CD8-positive, alpha-beta memory T cell (primary cell): ENCODE results near the gene MCAM. TPM values are rescaled to one million over a fixed set of nuclear protein-coding genes. Genes with fewer than 3 reads are reported as not detected.

Source experiments
- CTCF ChIA-PET: fragments of 350-600 bp; sonication (Branson Sonifier 250); formaldehyde crosslinking; loops from one replicate; lab custom pipeline; 2021; ENCODE audit warnings: antibody characterized with exemption; lab: Charles Lee
- POLR2A ChIA-PET: fragments of 350-600 bp; sonication (Branson Sonifier 250); formaldehyde crosslinking; loops from one replicate; lab custom pipeline; 2021; ENCODE audit warnings: antibody characterized with exemption; lab: Charles Lee
- DNase-seq, 5 donors: peaks; one replicate each; pipeline versions ENCODE4 v3.0.0 to v3.0.0-alpha.2; 2020 to 2022; ENCODE audit warnings: mixed read lengths in 1 of 5
- H3K27ac ChIP-seq: one replicate; pipeline ENCODE4 v1.7.0; 2013; ENCODE audit warnings: low read depth, mild to moderate bottlenecking, low read length, moderate library complexity
- H3K27me3 ChIP-seq: 2 replicates; pipeline ENCODE4 v1.7.0; 2013; ENCODE audit warnings: low read length, mild to moderate bottlenecking; ENCODE audit not compliant: insufficient read depth, poor library complexity, severe bottlenecking
- H3K36me3 ChIP-seq: 2 replicates; pipeline ENCODE4 v1.7.0; 2013; ENCODE audit warnings: mild to moderate bottlenecking, low read length, moderate library complexity; ENCODE audit not compliant: insufficient read depth
- H3K4me1 ChIP-seq: 2 replicates; pipeline ENCODE4 v1.7.0; 2013; ENCODE audit warnings: mild to moderate bottlenecking, low read length, moderate library complexity; ENCODE audit not compliant: insufficient read depth
- H3K4me3 ChIP-seq: 2 replicates; pipeline ENCODE4 v1.7.0; 2013; ENCODE audit warnings: mild to moderate bottlenecking, low read length
- H3K9me3 ChIP-seq: 2 replicates; pipeline ENCODE4 v1.7.0; 2013; ENCODE audit warnings: mild to moderate bottlenecking, low read length
- H3K27ac Mint-ChIP-seq, 8 donors: one replicate each; pipeline ENCODE4 v1.8.0; 2020 to 2021; ENCODE audit warnings: mixed read lengths in 8 of 8, mild to moderate bottlenecking in 6 of 8, inconsistent platforms in 3 of 8, moderate library complexity in 3 of 8
- H3K27me3 Mint-ChIP-seq, 2 donors: one replicate each; pipeline ENCODE4 v1.8.0; 2020 to 2021; ENCODE audit warnings: mixed read lengths in 2 of 2, mild to moderate bottlenecking in 1 of 2, moderate library complexity in 1 of 2
- H3K36me3 Mint-ChIP-seq, 3 donors: one replicate each; pipeline ENCODE4 v1.8.0; 2020 to 2021; ENCODE audit warnings: mixed read lengths in 3 of 3, inconsistent platforms in 1 of 3, mild to moderate bottlenecking in 1 of 3
- H3K4me1 Mint-ChIP-seq, 3 donors: one replicate each; pipeline ENCODE4 v1.8.0; 2020 to 2021; ENCODE audit warnings: mixed read lengths in 3 of 3, inconsistent platforms in 1 of 3, mild to moderate bottlenecking in 1 of 3
- H3K4me3 Mint-ChIP-seq, 7 donors: one replicate each; pipeline ENCODE4 v1.8.0; 2020 to 2021; ENCODE audit warnings: mixed read lengths in 7 of 7, mild to moderate bottlenecking in 6 of 7, moderate library complexity in 4 of 7, inconsistent platforms in 2 of 7
- H3K9me3 Mint-ChIP-seq, 5 donors: one replicate each; pipeline ENCODE4 v1.8.0; 2020 to 2022; ENCODE audit warnings: mixed read lengths in 5 of 5, mild to moderate bottlenecking in 3 of 5, moderate library complexity in 2 of 5, inconsistent platforms in 1 of 5
- polyA plus RNA-seq: library from polyadenylated mRNA; unstranded; fragments of 300-500 nt; fragmentation: Illumina TruSeq; gene quantifications from one replicate; pipeline ENCODE4 v1.2.3, GENCODE V29; 2021
- total RNA-seq, 2 experiments: library from RNA; stranded (reverse); gene quantifications; one replicate each; pipeline ENCODE4 v1.2.3, GENCODE V29; 2021

Gene MCAM
- total and polyA plus RNA-seq, 3 experiments from 2014 or later = 1.6 to 2.7 (median 2.0) TPM

GRCh38 chr11:119338965-119339588, 22.1 kb upstream of the MCAM start:
- peaks cover 26 to 51% (median 41%) of the 10 kb centered on the region in 3 donors for H3K4me1 Mint-ChIP-seq
- no peak overlapping the region for H3K4me3 ChIP-seq

DNA sequence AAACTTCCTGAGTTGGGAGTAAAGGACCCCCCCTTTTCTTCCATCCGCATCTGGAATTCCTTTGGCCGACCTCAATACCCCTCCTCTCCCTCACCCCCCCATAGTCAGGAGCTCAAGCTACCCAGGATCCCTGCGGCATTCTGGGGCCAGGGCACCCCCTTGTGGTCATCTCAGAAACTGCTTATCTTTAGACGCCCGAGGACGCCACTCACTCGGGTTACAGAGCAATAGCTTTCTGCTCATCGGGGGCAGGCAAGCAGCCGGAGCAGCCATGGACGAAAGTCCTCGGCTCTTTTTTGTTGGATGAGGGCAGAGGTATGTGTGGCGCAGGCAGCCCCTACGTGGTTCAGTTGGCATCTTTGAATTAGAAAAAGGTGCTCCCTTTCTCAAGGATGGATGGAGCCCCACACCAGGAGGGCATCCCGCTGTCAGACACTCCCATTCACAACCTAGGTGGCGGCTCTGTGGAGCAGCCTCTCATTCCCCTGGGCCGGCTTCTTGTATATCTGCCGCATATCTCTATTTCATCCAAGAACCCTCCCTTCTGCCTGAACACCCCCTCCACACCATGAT, 21.5 kb upstream of the MCAM start:
- Mint-ChIP-seq H3K4me1 (peaks cover 29 to 56% (median 46%) of the 10 kb centered on the region in 3 donors), H3K36me3 (peaks cover 0 to 20% (median 4%) of the 10 kb centered on the region in 3 donors), H3K27me3 (peaks cover 23 to 36% of the 10 kb centered on the region in 2 donors), H3K4me3 (peak overlapping the region in 5 of 7 donors; percentile 33 to 65 (median 60)), H3K9me3 (no peaks in the 10 kb centered on the region), H3K27ac (peak overlapping the region in 3 of 8 donors; percentile 29 to 68 (median 55))
- CTCF ChIA-PET = interaction anchor here (0.7 to 2.3 kb wide), 14 partner anchors 8 to 391 kb away, joined by 3 to 23 read pairs (median 4); partner anchors contain the start of genes CBL, MFRP, NECTIN1 and NLRX1
- Histone ChIP-seq H3K9me3 (no peaks in the 10 kb centered on the region), H3K36me3 (no peaks in the 10 kb centered on the region), H3K4me3 (no peak overlapping the region), H3K27me3 (peaks cover 37% of the 10 kb centered on the region), H3K4me1 (peaks cover 14% of the 10 kb centered on the region), H3K27ac (no peak overlapping the region)
- DNase-seq = peak; percentile 51 to 72 (median 59)
- POLR2A ChIA-PET = interaction anchor here (0.7 to 1.3 kb wide), 4 partner anchors 13 to 133 kb away, joined by 3 to 4 read pairs (median 3); partner anchors contain the start of gene CBL

More at GRCh38 chr11:119338965-119339588, 22.1 kb upstream of the MCAM start:
- peaks cover 14% of the 10 kb centered on the region for H3K4me1 ChIP-seq
- no peak overlapping the region for H3K27ac ChIP-seq
- ChIA-PET POLR2A (no interaction called here), CTCF (interaction anchor here (1.1 to 2.3 kb wide), 7 partner anchors 13 to 390 kb away, joined by 3 to 23 read pairs (median 4); partner anchors contain the start of gene NECTIN1)
- H3K9me3 ChIP-seq = no peaks in the 10 kb centered on the region
- peaks cover 25 to 42% of the 10 kb centered on the region in 2 donors for H3K27me3 Mint-ChIP-seq
- peaks cover 37% of the 10 kb centered on the region for H3K27me3 ChIP-seq
- peak overlapping the region; percentile 25 to 75 (median 46) for H3K4me3 Mint-ChIP-seq
- DNase-seq = no peak
- H3K27ac Mint-ChIP-seq = peak overlapping the region in 2 of 8 donors; percentile 24 to 27
- H3K36me3 Mint-ChIP-seq = peaks cover 0 to 20% (median 4%) of the 10 kb centered on the region in 3 donors
- no peaks in the 10 kb centered on the region for H3K9me3 Mint-ChIP-seq
- H3K36me3 ChIP-seq = no peaks in the 10 kb centered on the region

- peaks cover 0 to 20% (median 4%) of the 10 kb centered on the region in 3 donors for H3K36me3 Mint-ChIP-seq
- POLR2A ChIA-PET = interaction anchor here (0.7 to 1.3 kb wide), 4 partner anchors 12 to 132 kb away, joined by 3 to 4 read pairs (median 3); partner anchors contain the start of gene CBL
- H3K9me3 Mint-ChIP-seq = no peaks in the 10 kb centered on the region
- CTCF ChIA-PET = interaction anchor here (0.7 to 2.3 kb wide), 15 partner anchors 8 to 874 kb away, joined by 3 to 23 read pairs (median 4); partner anchors contain the start of genes CBL, MFRP, NECTIN1 and NLRX1
- no peak for DNase-seq
- no peak overlapping the region for H3K4me3 ChIP-seq
- H3K27me3 ChIP-seq = peaks cover 37% of the 10 kb centered on the region
- H3K4me3 Mint-ChIP-seq = peak overlapping the region in 3 of 7 donors; percentile 45 to 75 (median 65)
- peaks cover 20 to 29% of the 10 kb centered on the region in 2 donors for H3K27me3 Mint-ChIP-seq
- H3K27ac Mint-ChIP-seq = peak overlapping the region in 1 of 8 donors; percentile 29
- H3K4me1 ChIP-seq = peaks cover 14% of the 10 kb centered on the region
- peaks cover 31 to 61% (median 53%) of the 10 kb centered on the region in 3 donors for H3K4me1 Mint-ChIP-seq
- H3K36me3 ChIP-seq = no peaks in the 10 kb centered on the region
- no peaks in the 10 kb centered on the region for H3K9me3 ChIP-seq
- H3K27ac ChIP-seq = no peak overlapping the region
These were observed 20.8 kb upstream of the MCAM start for GRCh38 chr11:119337581-119338317.

DNA sequence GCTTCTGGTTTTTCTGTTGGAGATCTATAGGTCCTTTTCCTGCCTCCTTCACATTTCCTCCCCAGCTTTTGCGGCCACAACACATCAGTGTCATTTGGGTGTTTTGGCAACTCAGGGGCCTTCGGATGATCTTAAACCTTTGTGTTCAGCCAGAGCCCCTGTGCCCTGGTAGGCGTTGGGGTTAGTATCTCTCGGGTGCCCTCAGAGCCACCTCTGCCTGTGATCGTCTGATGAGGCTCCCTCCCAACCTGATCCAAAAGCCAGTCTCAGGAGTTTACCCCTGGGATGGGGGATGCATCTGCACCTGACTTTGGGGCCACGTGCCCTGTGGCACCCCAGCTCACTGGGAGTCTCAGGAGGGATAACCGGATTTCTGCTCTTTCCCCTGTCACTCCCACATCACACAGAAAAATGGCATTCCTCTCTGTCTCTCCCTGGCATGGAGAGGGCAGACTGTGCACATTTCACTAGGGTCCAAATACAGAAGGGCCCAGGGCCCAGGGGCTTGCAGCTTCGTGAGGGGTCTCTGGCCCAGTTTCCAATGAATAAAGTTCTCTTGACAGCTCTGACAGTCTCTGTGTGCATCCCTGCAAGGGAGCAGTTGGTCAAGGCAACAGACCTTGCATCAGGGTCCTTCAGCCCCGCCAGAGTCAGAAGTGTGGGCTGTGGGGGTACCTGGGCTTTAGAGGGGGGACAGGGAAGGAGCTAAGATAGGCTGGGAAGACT, 20.0 kb upstream of the MCAM start:
- POLR2A ChIA-PET = interaction anchor here (1.3 kb wide), 1 partner anchor 11 kb away, joined by 4 read pairs; no protein-coding TSS in a partner anchor
- Mint-ChIP-seq H3K27ac (peak overlapping the region in 2 of 8 donors; percentile 43 to 83), H3K4me3 (peak overlapping the region in 6 of 7 donors; percentile 50 to 100 (median 87)), H3K27me3 (peaks cover 22 to 25% of the 10 kb centered on the region in 2 donors), H3K9me3 (no peaks in the 10 kb centered on the region), H3K36me3 (peaks cover 0 to 20% (median 4%) of the 10 kb centered on the region in 3 donors), H3K4me1 (peaks cover 32 to 61% (median 53%) of the 10 kb centered on the region in 3 donors)
- no peak overlapping the region for H3K4me3 ChIP-seq
- DNase-seq = no peak
- H3K36me3 ChIP-seq = no peaks in the 10 kb centered on the region
- H3K9me3 ChIP-seq = no peaks in the 10 kb centered on the region
- peaks cover 14% of the 10 kb centered on the region for H3K4me1 ChIP-seq
- CTCF ChIA-PET = interaction anchor here (0.6 to 2.3 kb wide), 6 partner anchors 9 to 532 kb away, joined by 3 to 23 read pairs (median 6); partner anchors contain the start of gene MFRP
- no peak overlapping the region for H3K27ac ChIP-seq
- H3K27me3 ChIP-seq = peaks cover 33% of the 10 kb centered on the region

GRCh38 chr11:119335655-119336543, 19.0 kb upstream of the MCAM start:
- peak overlapping the region in 6 of 8 donors; percentile 16 to 99 (median 88) for H3K27ac Mint-ChIP-seq
- peak overlapping the region; percentile 90 to 100 (median 98) for H3K4me3 Mint-ChIP-seq
- H3K4me1 Mint-ChIP-seq = peaks cover 30 to 55% (median 48%) of the 10 kb centered on the region in 3 donors
- Histone ChIP-seq H3K4me3 (no peak overlapping the region), H3K27ac (no peak overlapping the region), H3K27me3 (peaks cover 22% of the 10 kb centered on the region), H3K4me1 (peaks cover 14% of the 10 kb centered on the region), H3K36me3 (no peaks in the 10 kb centered on the region), H3K9me3 (no peaks in the 10 kb centered on the region)
- ChIA-PET CTCF (interaction anchor here (1.7 to 2.4 kb wide), 3 partner anchors 10 to 14 kb away, joined by 6 to 10 read pairs (median 6); no protein-coding TSS in a partner anchor), POLR2A (interaction anchor here (0.9 kb wide), 1 partner anchor 14 kb away, joined by 3 read pairs; no protein-coding TSS in a partner anchor)
- peaks cover 16% of the 10 kb centered on the region in 2 donors for H3K27me3 Mint-ChIP-seq
- no peak for DNase-seq
- no peaks in the 10 kb centered on the region for H3K9me3 Mint-ChIP-seq
- peaks cover 0 to 20% (median 4%) of the 10 kb centered on the region in 3 donors for H3K36me3 Mint-ChIP-seq

DNA sequence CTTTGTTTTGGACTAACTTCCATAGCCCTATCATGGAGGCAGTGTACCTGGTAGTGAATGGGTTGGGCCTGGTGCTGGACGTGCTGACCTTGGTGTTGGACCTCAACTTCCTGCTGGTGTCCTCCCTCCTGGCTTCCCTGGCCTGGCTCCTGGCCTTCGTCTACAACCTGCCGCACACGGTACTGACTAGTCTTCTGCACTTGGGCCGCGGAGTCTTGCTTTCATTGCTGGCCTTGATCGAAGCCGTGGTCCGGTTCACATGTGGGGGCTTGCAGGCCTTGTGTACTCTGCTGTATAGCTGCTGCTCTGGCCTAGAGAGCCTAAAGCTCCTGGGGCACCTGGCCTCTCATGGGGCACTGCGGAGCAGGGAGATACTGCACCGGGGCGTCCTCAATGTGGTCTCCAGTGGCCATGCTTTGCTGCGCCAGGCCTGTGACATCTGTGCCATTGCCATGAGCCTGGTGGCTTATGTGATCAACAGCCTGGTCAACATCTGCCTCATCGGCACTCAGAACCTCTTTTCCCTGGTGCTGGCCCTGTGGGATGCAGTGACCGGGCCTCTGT, 18.2 kb upstream of the MCAM start:
- Histone ChIP-seq H3K9me3 (no peaks in the 10 kb centered on the region), H3K27me3 (peaks cover 15% of the 10 kb centered on the region), H3K27ac (peak overlapping the region; percentile 79), H3K4me1 (peaks cover 14% of the 10 kb centered on the region), H3K36me3 (no peaks in the 10 kb centered on the region), H3K4me3 (peak overlapping the region; percentile 88)
- Mint-ChIP-seq H3K9me3 (no peaks in the 10 kb centered on the region), H3K27ac (peak overlapping the region; percentile 90 to 99 (median 98)), H3K4me1 (peaks cover 28 to 53% (median 46%) of the 10 kb centered on the region in 3 donors), H3K27me3 (peaks cover 14 to 18% of the 10 kb centered on the region in 2 donors), H3K4me3 (peak overlapping the region; percentile 90 to 100 (median 98)), H3K36me3 (peaks cover 0 to 20% (median 4%) of the 10 kb centered on the region in 3 donors)
- ChIA-PET CTCF (interaction anchor here (1.7 to 2.4 kb wide), 3 partner anchors 10 to 13 kb away, joined by 6 to 10 read pairs (median 6); no protein-coding TSS in a partner anchor), POLR2A (interaction anchor here (0.9 kb wide), 1 partner anchor 14 kb away, joined by 3 read pairs; no protein-coding TSS in a partner anchor)
- DNase-seq = no peak
